GM18858 (cell line): ENCODE results near the gene SLC5A4.

ENCODE experiments used
- ATAC-seq: cut with Tn5 transposase; IDR thresholded peaks from one replicate; pipeline ENCODE4 v1.9.1; 2021; ENCODE audit not compliant: unreplicated experiment

SLC5A4 gene

DNA sequence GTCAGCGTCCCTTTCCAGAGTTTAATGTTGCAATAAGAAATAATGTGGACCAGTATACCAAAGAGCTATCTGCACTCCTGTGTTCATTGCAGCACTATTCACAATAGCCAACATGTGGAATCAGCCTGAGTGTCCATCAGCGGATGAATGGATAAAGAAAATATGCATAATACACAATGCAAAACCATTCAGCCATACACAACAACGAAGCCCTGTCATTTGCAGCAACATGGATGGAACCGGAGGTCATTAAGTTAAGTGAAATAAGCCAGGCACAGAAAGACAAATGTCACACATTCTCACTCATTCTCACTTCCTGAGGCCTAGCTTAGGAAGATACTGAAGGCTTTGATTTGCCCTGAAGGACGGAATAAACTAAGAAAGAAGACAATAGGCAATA, 22.1 kb downstream of the SLC5A4 start:
- ATAC-seq = no peak

DNA sequence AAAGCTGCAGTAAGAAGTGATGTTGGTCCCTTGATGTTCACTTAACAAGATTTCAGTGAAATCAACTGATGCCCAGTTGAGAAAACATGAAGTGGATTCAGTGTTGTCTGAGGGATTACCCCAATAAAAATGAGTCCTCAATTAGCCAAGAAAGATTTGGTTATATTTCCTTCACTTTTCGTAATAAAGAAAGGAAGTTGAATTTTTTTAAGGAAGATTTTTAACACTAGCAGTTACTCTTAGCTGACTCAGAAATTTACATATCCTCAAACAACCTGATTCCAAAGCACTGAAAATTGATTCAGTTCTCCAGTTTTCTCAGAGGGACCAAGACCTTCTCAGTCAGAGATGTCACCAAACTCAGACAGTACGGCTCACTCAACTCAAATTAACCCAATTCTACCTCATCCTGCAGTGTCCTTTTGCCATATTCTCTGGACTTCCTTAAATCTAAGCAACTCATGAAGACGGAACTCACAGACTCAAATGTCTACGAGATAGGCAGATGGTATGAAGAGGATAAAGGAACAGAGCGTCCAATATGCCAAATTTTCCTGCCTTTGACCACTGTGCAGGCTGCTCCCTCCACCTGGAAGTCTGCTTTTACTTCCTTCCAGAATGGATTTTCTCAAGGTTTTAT, 22.8 kb downstream of the SLC5A4 start:
- no peak for ATAC-seq

- no peak for ATAC-seq
These were observed 28.6 kb downstream of the SLC5A4 start for GRCh38 chr22:32226326-32227104.

- ATAC-seq = no peak
These were observed 32.2 kb downstream of the SLC5A4 start for GRCh38 chr22:32222991-32223390.

DNA sequence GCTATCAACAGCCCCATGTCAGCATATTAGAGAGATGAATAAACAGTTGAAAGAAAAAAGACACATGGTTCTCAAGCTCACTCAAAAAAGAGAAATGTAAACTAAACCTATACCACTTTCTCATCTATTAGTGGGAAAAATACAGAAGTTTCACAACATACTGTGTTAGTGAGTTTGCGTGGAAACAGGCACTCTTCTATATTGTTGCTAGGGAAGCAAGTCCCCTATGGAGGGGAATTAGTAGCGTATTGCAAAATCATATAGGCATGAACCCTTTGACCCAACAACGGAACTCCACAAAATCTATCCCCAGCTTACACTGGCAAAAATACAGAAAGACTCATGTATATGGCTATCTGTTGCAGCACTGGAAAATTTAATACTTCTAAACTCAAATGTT, 36.1 kb downstream of the SLC5A4 start:
- no peak for ATAC-seq

- ATAC-seq = no peak
These were observed 36.7 kb downstream of the SLC5A4 start for GRCh38 chr22:32218470-32218869.

GRCh38 chr22:32217465-32217864, 37.7 kb downstream of the SLC5A4 start:
- ATAC-seq = no peak

DNA sequence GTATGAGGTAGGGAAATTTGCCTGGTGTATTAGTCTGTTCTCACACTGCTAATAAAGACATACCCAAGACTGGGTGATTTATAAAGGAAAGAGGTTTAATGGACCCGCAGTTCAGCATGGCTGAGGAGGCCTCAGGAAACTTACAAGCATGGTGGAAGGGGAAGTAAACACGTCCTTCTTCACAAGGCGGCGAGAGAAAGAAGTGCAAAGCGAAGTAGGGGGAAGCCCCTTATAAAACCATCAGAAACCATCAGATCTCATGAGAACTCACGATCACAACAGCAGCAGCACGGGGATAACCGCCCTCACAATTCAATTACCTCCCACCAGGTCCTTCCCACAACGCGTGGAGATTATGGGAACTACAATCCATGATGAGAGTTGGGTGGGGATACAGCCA, 38.2 kb downstream of the SLC5A4 start:
- no peak for ATAC-seq

GRCh38 chr22:32211011-32211410, 44.1 kb downstream of the SLC5A4 start:
- ATAC-seq = no peak

DNA sequence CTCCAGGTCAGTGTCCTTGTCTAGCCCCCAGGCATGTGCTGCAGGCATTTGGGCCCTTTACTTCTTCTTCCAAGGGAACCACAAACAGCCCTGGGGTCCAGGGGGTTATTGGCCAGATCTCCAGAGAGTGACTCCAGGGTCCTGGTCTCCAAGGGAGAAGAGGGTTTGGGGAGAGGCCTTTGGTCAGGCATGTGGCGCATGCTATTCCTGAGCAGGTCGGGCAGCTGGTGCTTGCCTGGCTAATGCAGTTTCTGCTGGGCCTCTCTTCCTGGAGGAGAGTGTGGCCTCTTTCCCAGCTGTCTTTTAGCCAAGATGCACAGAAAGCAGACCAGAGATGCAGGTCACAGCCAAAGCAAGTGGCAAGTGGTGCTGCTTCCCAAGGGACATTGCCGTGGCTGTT, 46.5 kb downstream of the SLC5A4 start:
- no peak for ATAC-seq

GRCh38 chr22:32207971-32208480, 47.1 kb downstream of the SLC5A4 start:
- no peak for ATAC-seq

- no peak for ATAC-seq
These were observed 48.1 kb downstream of the SLC5A4 start for GRCh38 chr22:32206774-32207758.

GRCh38 chr22:32205974-32206773, 49.0 kb downstream of the SLC5A4 start:
- no peak for ATAC-seq

DNA sequence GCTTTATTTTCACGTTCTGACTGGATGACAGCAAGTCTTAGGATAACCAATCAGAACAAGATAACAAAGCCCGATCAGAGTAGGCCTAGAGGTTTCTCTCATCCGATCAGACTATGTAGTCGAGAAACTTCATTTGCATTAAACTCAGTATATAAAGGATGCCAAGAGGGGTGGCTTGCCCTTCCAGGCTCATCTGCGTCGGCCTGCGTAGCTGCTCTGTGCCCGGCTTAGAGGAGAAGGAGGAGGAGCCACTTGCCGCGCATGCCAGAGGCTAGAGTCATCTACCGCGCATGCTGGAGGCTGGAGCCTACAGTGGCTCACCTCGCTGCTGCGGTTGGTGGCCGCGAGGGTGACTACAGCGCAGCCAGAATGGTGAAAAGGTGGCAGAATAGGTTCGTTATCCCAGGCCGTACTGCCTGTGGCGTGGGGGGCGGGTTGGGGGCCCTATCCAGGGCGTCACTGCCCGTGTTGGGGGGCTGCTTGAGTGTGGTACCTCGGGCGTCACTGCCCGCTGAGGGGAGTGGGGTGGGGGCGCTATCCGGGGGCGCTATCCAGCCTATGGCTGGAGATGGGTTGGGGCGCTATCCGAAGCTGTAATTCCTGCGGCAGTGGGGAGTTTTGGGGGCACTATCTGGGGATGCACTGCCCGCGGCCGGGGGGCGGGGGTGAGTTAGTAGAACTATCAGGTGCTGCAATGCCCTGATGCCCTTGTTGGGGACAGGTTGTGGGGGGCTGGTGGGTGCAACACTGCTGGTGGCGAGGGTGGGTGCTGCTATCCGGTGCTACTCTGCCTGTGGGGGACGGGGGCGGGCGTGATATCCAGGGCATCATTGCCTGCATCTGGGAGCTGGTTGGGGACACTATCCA, 50.1 kb downstream of the SLC5A4 start, which contains the start of gene RFPL2:
RFPL2 (minus strand) TSS at position 218 of the 867 bp plus-strand sequence. CDS start 2,622 bp downstream, outside the sequence.
- no peak for ATAC-seq

DNA sequence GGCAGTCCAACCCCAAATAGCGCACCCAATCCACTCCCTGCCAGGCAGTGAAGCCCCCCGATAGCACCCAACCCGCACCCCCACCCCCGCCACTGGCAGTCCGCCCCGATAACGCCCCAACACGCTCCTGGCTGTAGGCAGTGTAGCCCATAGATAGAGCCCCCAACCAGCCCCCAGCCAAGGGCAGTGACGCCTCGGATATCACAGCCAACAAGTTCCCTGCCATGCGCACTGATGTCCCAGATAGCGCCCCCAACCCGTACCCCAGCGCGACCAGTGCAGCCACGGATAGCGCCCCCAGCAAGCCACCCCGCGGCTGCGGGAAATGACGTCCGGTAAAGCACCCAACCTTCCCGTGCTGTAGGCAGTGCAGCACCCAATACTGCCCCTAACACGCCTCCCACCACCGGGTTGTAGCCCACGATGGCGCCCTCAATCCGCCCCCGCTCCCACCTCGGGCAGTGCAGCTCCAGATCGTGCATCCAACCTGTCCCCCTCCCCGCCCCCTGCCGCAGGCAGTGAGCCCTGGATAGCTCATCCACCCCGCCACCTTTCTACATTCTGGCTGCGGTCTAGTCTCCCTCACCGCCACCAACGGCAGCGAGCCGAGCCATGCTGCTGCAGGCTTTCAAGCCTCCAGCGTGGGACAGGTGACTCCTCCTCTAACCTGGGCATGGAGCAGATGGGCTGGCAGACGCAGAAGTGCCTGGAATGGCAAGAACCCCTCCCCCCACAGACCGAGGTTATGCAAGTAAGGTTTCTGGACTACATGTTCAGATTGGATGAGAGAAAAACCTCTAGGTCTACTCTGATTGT, 50.9 kb downstream of the SLC5A4 start:
- ATAC-seq = no peak

GRCh38 chr22:32203181-32204039, 51.7 kb downstream of the SLC5A4 start:
- no peak for ATAC-seq

DNA sequence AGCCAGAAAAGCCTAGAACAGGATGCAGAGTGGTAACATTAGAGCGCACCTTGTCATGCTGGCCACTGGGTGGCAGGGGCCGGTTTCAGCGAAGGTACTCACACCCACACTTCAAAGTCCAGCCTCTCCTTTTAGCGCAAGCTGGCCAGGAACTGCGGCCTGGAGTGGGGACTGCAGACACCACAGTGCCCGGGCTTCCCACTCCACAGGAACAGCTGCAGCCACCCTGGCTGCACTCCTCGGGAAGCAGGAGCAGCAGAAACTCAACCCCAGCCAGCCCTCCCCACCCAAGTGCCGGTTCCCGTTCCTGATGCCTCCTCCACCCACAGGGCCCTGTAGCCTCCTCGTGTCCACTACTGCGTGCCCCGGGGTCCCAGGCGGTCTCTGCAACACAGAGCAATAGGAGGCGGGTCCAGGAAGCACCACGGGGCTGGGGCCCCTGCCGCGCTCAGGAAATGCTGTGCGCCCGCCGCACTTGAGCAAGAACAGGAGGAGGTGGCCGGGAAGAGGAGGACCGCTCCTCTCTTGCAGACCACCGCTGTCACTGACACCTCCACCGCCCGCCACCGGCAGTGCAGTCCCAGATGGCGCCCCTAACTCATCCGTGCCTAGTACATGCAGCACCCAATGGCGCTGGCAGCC, 52.5 kb downstream of the SLC5A4 start:
- ATAC-seq = no peak
